ENCODE results near the gene TAS1R2. TPM values are rescaled to one million over a fixed set of nuclear protein-coding genes. Genes with fewer than 3 reads are reported as not detected.

The TAS1R2 gene
- total RNA-seq, 1 experiment from 2014 or later: not detected

- Histone ChIP-seq H3K56ac (ENCODE audit: insufficient read length, low read depth, low read length) (no peak overlapping the region), H2BK20ac (ENCODE audit: low read depth, low read length, poor library complexity, severe bottlenecking) (no peak overlapping the region), H2BK5ac (ENCODE audit: insufficient read length, low read length) (no peak overlapping the region), H2AFZ (ENCODE audit: low read length) (no peak overlapping the region), H3K4me1 (ENCODE audit: insufficient read depth, low read length) (no peaks in the 10 kb centered on the region; the same call in 1 of the 2 replicates), H3K27ac (ENCODE audit: insufficient read length, low read depth, low read length) (no peak overlapping the region), H3K23me2 (ENCODE audit: insufficient read length, low read depth, low read length, poor library complexity, severe bottlenecking) (no peaks in the 10 kb centered on the region), H3K27me3 (ENCODE audit: insufficient read depth, low read length) (no peaks in the 10 kb centered on the region), H4K5ac (ENCODE audit: insufficient read length, low read depth, low read length) (no peak overlapping the region), H4K91ac (ENCODE audit: insufficient read length, low read depth, low read length) (no peak overlapping the region), H3T11ph (ENCODE audit: low read length) (no peak overlapping the region), H3K23ac (ENCODE audit: insufficient read length, low read depth, low read length) (no peak overlapping the region), H3K79me2 (ENCODE audit: insufficient read depth, low read length) (no peaks in the 10 kb centered on the region), H2BK120ac (ENCODE audit: low read depth, low read length, poor library complexity, severe bottlenecking) (no peak overlapping the region), H3K14ac (ENCODE audit: insufficient read depth, low read length) (no peak overlapping the region), H3K79me1 (ENCODE audit: insufficient read depth, low read depth, low read length, poor library complexity, severe bottlenecking) (no peaks in the 10 kb centered on the region), H4K20me1 (ENCODE audit: control insufficient read depth, insufficient read depth, insufficient read length) (no peaks in the 10 kb centered on the region), H2BK15ac (ENCODE audit: low read depth, low read length) (no peak overlapping the region), H2AK5ac (ENCODE audit: insufficient read length, low read length) (no peak overlapping the region), H3K4ac (ENCODE audit: low read depth, low read length) (no peak overlapping the region), H3K18ac (ENCODE audit: insufficient read length, low read depth, low read length) (no peak overlapping the region), H3K9me3 (ENCODE audit: control insufficient read depth, low read depth, low read length) (no peaks in the 10 kb centered on the region), H4K8ac (replicated peaks; ENCODE audit: insufficient read length, low read depth, low read length) (no peak overlapping the region), H3K9ac (ENCODE audit: extremely low read depth, insufficient read length, low read length) (no peak overlapping the region), H3K4me2 (ENCODE audit: insufficient read depth, insufficient read length, low read length) (no peak overlapping the region), H2BK12ac (ENCODE audit: insufficient read length, low read depth, low read length) (no peak overlapping the region)
- no peak overlapping the region for H3K27ac Mint-ChIP-seq
- no CpG with 5 or more reads among the region's 3 CpGs for WGBS (ENCODE audit: extremely low coverage, insufficient read length, low lambda C conversion rate)
- no peak for TF ChIP-seq CTCF (conservative IDR thresholded peaks at IDR 0.05)
- no peaks in the 10 kb centered on the region for H3K36me3 Mint-ChIP-seq (ENCODE audit: insufficient read depth in 1 of 3, low read depth in 3 of 3)
- H3K27me3 Mint-ChIP-seq (ENCODE audit: low read depth): peaks cover 7% of the 10 kb centered on the region
- peaks cover 15 to 34% of the 10 kb centered on the region in 2 experiments for H3K4me1 Mint-ChIP-seq
- no peak for DNase-seq
- no peak overlapping the region for H3K4me3 Mint-ChIP-seq
- no peaks in the 10 kb centered on the region; a peak in 1 of 5 replicates for H3K9me3 Mint-ChIP-seq
Observed at GRCh38 chr1:18799454-18799853, 60.0 kb downstream of the TAS1R2 start.

Measured in H9 (cell line).